ENCODE measurements around the gene BICD1.

DNA sequence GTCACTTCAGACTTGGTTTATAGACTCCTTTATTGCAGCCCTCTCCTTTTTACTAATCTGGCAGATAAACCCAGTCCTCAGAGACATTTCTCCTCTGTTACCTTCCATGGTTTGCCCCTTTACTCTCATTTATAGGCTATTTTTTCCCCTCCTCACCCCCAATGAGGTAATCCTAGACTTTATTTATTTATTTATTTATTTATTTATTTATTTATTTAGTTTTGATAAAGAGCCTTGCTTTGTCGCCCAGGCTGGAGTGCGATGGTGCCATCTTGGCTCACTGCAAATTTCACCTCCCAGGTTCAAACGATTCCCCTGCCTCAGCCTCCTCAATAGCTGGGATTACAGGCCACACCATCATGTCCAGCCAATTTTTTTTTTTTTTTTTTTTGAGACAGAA, 301.1 kb downstream of the BICD1 start:
- TF ChIP-seq TAF1 (IDR thresholded peaks at IDR 0.05; ENCODE audit: borderline replicate concordance, low read depth, low read length): no peak
- TF ChIP-seq POLR2AphosphoS5 (IDR thresholded peaks at IDR 0.05; ENCODE audit: low read depth, low read length): no peak
- TF ChIP-seq POLR2A (IDR thresholded peaks at IDR 0.05; ENCODE audit: low read depth, low read length): no peak

Data from GM12892 (cell line).